Transverse colon (tissue), 4 donors: ENCODE measurements around the gene ADAM12. TPM values are rescaled to one million over a fixed set of nuclear protein-coding genes. Genes with fewer than 3 reads are reported as not detected.

Experiments
- DNase-seq: peaks from one replicate; pipeline ENCODE4 v3.0.0-alpha.2; 2019
- H3K27ac ChIP-seq, 4 donors: fragments of 200-600 bp; sonication (generic); 2 replicates each; pipeline ENCODE4 v1.5.1; 2016 to 2018; ENCODE audit warnings: inconsistent platforms in 4 of 4
- H3K27me3 ChIP-seq: fragments of 200-600 bp; sonication (generic); 2 replicates; pipeline ENCODE4 v1.5.1; 2017; ENCODE audit warnings: inconsistent platforms
- H3K36me3 ChIP-seq, 4 donors: fragments of 200-600 bp; sonication (generic); 2 replicates each; pipeline ENCODE4 v1.5.1; 2017 to 2019; ENCODE audit warnings: inconsistent platforms in 4 of 4
- H3K4me1 ChIP-seq, 4 donors: fragments of 200-600 bp; sonication (generic); 2 replicates each; pipeline ENCODE4 v1.5.1; 2017 to 2020; ENCODE audit warnings: inconsistent platforms in 4 of 4
- H3K4me3 ChIP-seq, 4 donors: fragments of 200-600 bp; sonication (generic); 1 replicate in 1 of 4; 2 replicates in 3 of 4; pipeline versions ENCODE4 v1.5.1 to v1.6.1; 2017 to 2019; ENCODE audit warnings: inconsistent platforms in 4 of 4
- H3K9me3 ChIP-seq, 2 donors: fragments of 200-600 bp; sonication (generic); 2 replicates each; pipeline ENCODE4 v1.5.1; 2017 to 2019; ENCODE audit warnings: inconsistent platforms in 2 of 2
- EP300 ChIP-seq: sonication (generic); formaldehyde crosslinking; IDR thresholded peaks from one replicate; pipeline ENCODE4 v1.6.1; 2017; ENCODE audit warnings: antibody characterized with exemption, low read depth
- POLR2A ChIP-seq: fragments of 450-650 bp; IDR thresholded peaks from one replicate; pipeline ENCODE4 v1.6.1; 2016; ENCODE audit warnings: antibody characterized with exemption, mild to moderate bottlenecking, moderate library complexity
- POLR2AphosphoS5 ChIP-seq, 3 donors: sonication (generic); formaldehyde crosslinking; IDR thresholded peaks; one replicate each; pipeline ENCODE4 v1.6.1; 2016; ENCODE audit warnings: antibody characterized with exemption in 3 of 3
- WGBS, 2 donors: methylation state at CpG; one replicate each; pipeline ENCODE4 v1.1.5; 2018; ENCODE audit warnings: low coverage in 1 of 2; 5-methylcytosine and 5-hydroxymethylcytosine counted together
- in situ Hi-C, 4 donors: fragments of 200-750 bp; cut with MboI; loops; one replicate each; pipeline versions ENCODE4 v1.15.0 to v1.15.1; 2017; ENCODE audit warnings: low sequenced_read_pairs in 3 of 4, low pct_ligation_motif_present in 1 of 4, low pct_unique_long_range_greater_than_20kb in 1 of 4
- intact Hi-C: fragments of 100-400 bp; cut with DNase I; formaldehyde crosslinking; loops from one replicate; pipeline ENCODE4 v1.15.1; 2023; ENCODE audit warnings: low total_unique reads
- total RNA-seq, 4 donors: library from RNA; depleted of rRNA; stranded (reverse); fragments of >200 nt; gene quantifications; one replicate each; pipeline ENCODE4 v1.1.0, GENCODE V29; 2016
- TF ChIP-seq, protein P1 (sequence below), 5 experiments: fragments of 200-600 bp in 3 of 5; fragments of 450-650 bp in 2 of 5; sonication (generic) in 3 of 5; IDR thresholded peaks; 1 replicate in 2 of 5; 2 replicates in 3 of 5; pipeline ENCODE4 v1.5.1; 2016 to 2017; ENCODE audit warnings: antibody characterized with exemption in 5 of 5, inconsistent platforms in 3 of 5, mild to moderate bottlenecking in 2 of 5, moderate library complexity in 1 of 5

ADAM12 gene
- total RNA-seq, 4 donors from 2014 or later = 0.14 to 2.2 (median 1.1) TPM; not detected in 1

DNA sequence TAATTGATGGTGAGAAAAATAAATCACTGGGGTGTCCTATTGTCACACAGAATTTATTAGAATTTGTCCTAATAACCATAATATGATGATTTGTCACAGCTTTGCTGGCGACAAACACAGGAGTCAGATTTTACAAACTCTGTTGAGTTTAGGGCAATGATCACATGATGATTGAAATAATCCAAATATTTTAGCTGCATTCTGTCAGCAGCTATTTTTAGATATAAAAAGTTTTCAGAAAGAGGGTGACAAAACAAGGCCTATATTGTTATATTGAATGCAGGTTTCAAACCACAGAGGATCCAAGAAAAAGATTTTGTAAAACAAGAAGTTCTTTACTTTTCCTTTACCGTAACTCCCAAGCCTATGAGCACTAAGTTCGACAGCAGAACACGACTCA, 178.8 kb downstream of the ADAM12 start:
- DNase-seq = no peak
- Histone ChIP-seq H3K4me1 (no peaks in the 10 kb centered on the region), H3K36me3 (no peaks in the 10 kb centered on the region), H3K27ac (no peak overlapping the region), H3K27me3 (peaks cover 3% of the 10 kb centered on the region), H3K9me3 (no peaks in the 10 kb centered on the region), H3K4me3 (no peak overlapping the region)
- in situ Hi-C loops = no loop called here
- intact Hi-C loops = no loop called here
- TF ChIP-seq EP300 (no peak), POLR2AphosphoS5 (IDR thresholded peaks at IDR 0.05) (no peak), POLR2A (no peak)
- TF ChIP-seq, protein P1, sequence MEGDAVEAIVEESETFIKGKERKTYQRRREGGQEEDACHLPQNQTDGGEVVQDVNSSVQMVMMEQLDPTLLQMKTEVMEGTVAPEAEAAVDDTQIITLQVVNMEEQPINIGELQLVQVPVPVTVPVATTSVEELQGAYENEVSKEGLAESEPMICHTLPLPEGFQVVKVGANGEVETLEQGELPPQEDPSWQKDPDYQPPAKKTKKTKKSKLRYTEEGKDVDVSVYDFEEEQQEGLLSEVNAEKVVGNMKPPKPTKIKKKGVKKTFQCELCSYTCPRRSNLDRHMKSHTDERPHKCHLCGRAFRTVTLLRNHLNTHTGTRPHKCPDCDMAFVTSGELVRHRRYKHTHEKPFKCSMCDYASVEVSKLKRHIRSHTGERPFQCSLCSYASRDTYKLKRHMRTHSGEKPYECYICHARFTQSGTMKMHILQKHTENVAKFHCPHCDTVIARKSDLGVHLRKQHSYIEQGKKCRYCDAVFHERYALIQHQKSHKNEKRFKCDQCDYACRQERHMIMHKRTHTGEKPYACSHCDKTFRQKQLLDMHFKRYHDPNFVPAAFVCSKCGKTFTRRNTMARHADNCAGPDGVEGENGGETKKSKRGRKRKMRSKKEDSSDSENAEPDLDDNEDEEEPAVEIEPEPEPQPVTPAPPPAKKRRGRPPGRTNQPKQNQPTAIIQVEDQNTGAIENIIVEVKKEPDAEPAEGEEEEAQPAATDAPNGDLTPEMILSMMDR (IDR thresholded peaks at IDR 0.05) = no peak
- 67 to 69% methylated on average over 4 of the region's 4 CpGs for WGBS, 2 donors

DNA sequence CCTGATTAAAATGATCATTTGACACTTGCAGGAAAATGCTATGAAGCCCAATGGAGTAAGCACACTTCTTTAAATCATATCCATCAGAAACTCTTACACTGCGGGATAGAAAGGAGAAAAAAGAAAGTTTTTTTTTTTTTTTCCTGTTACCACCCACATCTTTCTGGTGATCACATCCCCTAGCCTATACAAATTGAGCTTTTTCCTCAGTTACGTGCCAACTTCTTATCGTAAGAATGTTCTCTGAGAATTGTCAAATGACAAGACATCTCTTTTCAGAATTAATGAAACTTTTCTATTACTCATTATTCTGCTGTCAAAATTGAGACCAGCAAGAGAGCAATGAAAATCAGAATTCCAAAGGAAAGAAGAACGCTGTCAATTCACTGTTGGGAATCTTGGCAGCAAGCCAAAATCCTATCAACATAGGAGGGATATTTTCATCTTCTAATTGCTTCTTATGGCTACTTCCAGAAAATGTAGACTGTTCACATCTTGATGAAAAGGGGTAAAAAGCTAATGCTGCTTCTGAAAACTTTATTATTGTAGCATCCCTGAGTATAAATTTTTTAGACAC, 179.5 kb downstream of the ADAM12 start:
- no peak overlapping the region for H3K4me3 ChIP-seq
- H3K27ac ChIP-seq = no peak overlapping the region
- DNase-seq = no peak
- intact Hi-C loops (no loop called here), in situ Hi-C loops (no loop called here)
- no peaks in the 10 kb centered on the region for H3K36me3 ChIP-seq
- H3K9me3 ChIP-seq = no peaks in the 10 kb centered on the region
- H3K27me3 ChIP-seq = peaks cover 3% of the 10 kb centered on the region
- H3K4me1 ChIP-seq = no peaks in the 10 kb centered on the region
- 67 to 73% methylated on average over 4 of the region's 4 CpGs for WGBS, 2 donors
- TF ChIP-seq POLR2A = no peak
- TF ChIP-seq EP300 = no peak
- no peak for TF ChIP-seq POLR2AphosphoS5 (IDR thresholded peaks at IDR 0.05)
- TF ChIP-seq, protein P1 (IDR thresholded peaks at IDR 0.05) = no peak

DNA sequence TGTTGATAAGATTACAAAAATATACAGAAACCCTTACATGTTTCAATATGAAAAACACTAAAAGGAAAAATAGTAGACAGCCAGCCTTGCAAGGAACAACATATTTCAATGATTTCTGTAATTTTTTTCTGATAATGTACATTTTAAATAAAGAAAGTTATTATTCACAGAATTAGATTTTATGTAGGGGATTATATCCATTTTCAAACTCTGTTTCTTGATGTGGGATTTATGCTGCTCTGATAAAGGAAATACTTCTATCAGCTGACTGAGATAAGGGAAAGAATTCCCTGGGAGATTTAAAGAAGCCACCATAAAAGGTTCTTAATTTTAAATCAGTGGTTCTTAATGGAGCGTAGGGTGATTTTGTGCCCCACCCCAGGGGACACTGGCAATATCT, 180.4 kb downstream of the ADAM12 start:
- Histone ChIP-seq H3K27me3 (peaks cover 3% of the 10 kb centered on the region), H3K9me3 (no peaks in the 10 kb centered on the region), H3K27ac (no peak overlapping the region), H3K36me3 (no peaks in the 10 kb centered on the region), H3K4me3 (no peak overlapping the region), H3K4me1 (no peaks in the 10 kb centered on the region)
- WGBS, 2 donors = 76% methylated on average over 1 of the region's 1 CpG; no CpG with 5 or more reads in 1 of the 2 donors
- in situ Hi-C loops (no loop called here), intact Hi-C loops (no loop called here)
- no peak for DNase-seq
- TF ChIP-seq POLR2A (no peak), POLR2AphosphoS5 (IDR thresholded peaks at IDR 0.05) (no peak), EP300 (no peak)
- TF ChIP-seq, protein P1 (IDR thresholded peaks at IDR 0.05) = no peak

DNA sequence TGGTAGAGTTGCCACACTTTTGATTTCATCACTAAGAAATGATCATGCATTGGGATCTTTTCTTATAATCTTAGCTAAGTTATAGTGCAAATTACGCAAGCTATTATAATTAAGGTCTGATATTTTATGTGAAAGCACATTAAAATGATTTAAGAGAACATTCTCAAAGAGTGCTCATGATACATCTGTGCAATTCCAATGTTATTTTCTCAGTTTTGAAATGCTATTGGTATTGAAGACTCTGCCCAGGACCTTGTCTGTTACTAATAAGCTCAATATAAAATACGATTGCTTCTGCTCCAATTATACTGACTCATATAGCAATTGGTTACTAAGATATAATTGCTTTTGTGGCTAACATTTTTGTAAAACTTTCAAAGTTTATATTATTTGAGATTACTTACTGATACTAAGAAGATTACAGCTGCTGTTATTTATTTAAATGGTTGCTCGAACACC, 180.9 kb downstream of the ADAM12 start:
- in situ Hi-C loops = no loop called here
- intact Hi-C loops = no loop called here
- Histone ChIP-seq H3K36me3 (no peaks in the 10 kb centered on the region), H3K4me1 (no peaks in the 10 kb centered on the region), H3K9me3 (no peaks in the 10 kb centered on the region), H3K4me3 (no peak overlapping the region), H3K27ac (no peak overlapping the region), H3K27me3 (peaks cover 3% of the 10 kb centered on the region)
- 72 to 86% methylated on average over 3 of the region's 3 CpGs for WGBS, 2 donors
- TF ChIP-seq POLR2AphosphoS5 (IDR thresholded peaks at IDR 0.05) = no peak
- TF ChIP-seq EP300 = no peak
- TF ChIP-seq, protein P1 (IDR thresholded peaks at IDR 0.05) = no peak
- no peak for TF ChIP-seq POLR2A
- DNase-seq = no peak
